ENCODE measurements around the gene FUT4.

DNA sequence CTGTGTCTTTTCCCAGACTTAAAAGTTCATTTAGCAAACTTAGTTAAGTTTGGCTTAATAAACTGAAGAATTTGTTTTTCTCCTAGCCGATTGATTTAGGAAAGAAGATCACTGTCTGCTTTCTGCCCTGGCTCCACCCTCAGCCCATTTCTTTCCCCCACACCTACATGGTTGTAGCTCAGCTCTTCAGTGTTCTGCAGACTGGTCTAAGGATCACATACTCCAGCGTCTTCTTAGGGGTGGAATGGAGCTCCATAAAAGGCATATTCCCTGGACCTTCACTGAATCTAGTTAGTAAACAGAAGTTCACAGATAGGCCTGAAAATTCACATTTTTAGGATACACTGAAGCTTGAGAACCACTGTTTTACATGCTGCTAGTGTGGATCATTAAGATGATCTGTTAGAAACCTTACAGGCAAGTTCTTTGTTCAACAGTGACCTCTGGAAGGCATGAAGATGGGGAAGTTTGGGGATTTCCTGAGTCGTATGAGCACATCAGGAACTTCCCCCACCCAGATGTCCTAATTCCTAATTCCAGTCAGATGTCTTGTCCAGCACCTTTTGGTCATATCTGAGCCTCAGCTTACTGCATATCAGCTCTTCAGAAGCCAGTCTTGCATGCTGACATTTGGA, 40.3 kb downstream of the FUT4 start:
- no peak for TF ChIP-seq CTCF (IDR thresholded peaks at IDR 0.05)
- no peak for TF ChIP-seq POLR2A (IDR thresholded peaks at IDR 0.05)

All from body of pancreas (tissue), 4 donors.